ENCODE measurements around the gene TRMT13.

DNA sequence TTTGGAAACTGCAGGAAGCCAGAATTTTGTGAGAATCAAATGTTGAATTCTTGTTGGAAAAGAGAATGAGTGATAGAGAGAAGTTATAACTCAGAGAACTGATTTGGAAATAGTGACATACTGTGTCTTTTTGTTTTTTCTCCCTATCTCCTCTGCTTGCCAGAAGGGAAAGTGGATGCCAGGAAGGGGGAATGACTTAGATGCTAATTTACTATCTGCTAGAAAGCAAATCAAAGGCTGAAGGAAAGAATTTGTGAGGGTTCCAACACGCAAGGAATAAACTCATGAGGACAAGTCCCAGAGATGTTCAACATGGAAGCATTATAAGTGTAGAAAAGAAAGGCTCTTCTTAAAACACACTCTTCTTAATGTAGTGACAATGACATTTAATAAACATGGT is 65.6 kb downstream of the TRMT13 start:
- TF ChIP-seq POLR2AphosphoS5 (IDR thresholded peaks at IDR 0.05; ENCODE audit: low read depth, low read length) = no peak
- no peak for TF ChIP-seq FOXM1 (IDR thresholded peaks at IDR 0.05; ENCODE audit: low read depth)
- TF ChIP-seq, protein P1, sequence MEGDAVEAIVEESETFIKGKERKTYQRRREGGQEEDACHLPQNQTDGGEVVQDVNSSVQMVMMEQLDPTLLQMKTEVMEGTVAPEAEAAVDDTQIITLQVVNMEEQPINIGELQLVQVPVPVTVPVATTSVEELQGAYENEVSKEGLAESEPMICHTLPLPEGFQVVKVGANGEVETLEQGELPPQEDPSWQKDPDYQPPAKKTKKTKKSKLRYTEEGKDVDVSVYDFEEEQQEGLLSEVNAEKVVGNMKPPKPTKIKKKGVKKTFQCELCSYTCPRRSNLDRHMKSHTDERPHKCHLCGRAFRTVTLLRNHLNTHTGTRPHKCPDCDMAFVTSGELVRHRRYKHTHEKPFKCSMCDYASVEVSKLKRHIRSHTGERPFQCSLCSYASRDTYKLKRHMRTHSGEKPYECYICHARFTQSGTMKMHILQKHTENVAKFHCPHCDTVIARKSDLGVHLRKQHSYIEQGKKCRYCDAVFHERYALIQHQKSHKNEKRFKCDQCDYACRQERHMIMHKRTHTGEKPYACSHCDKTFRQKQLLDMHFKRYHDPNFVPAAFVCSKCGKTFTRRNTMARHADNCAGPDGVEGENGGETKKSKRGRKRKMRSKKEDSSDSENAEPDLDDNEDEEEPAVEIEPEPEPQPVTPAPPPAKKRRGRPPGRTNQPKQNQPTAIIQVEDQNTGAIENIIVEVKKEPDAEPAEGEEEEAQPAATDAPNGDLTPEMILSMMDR (IDR thresholded peaks at IDR 0.05) = no peak
- TF ChIP-seq YY1 (IDR thresholded peaks at IDR 0.05; ENCODE audit: low read depth) = no peak
- no peak for TF ChIP-seq RCOR1 (IDR thresholded peaks at IDR 0.05; ENCODE audit: low read length)
- TF ChIP-seq, protein P2, sequence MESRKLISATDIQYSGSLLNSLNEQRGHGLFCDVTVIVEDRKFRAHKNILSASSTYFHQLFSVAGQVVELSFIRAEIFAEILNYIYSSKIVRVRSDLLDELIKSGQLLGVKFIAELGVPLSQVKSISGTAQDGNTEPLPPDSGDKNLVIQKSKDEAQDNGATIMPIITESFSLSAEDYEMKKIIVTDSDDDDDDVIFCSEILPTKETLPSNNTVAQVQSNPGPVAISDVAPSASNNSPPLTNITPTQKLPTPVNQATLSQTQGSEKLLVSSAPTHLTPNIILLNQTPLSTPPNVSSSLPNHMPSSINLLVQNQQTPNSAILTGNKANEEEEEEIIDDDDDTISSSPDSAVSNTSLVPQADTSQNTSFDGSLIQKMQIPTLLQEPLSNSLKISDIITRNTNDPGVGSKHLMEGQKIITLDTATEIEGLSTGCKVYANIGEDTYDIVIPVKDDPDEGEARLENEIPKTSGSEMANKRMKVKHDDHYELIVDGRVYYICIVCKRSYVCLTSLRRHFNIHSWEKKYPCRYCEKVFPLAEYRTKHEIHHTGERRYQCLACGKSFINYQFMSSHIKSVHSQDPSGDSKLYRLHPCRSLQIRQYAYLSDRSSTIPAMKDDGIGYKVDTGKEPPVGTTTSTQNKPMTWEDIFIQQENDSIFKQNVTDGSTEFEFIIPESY (IDR thresholded peaks at IDR 0.05; ENCODE audit: borderline replicate concordance, low read depth) = no peak
- no peak for TF ChIP-seq SMC3 (IDR thresholded peaks at IDR 0.05; ENCODE audit: low read depth, low read length)
- TF ChIP-seq, protein P3, sequence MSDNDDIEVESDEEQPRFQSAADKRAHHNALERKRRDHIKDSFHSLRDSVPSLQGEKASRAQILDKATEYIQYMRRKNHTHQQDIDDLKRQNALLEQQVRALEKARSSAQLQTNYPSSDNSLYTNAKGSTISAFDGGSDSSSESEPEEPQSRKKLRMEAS (IDR thresholded peaks at IDR 0.05; ENCODE audit: low read depth) = no peak
- TF ChIP-seq, protein P4, sequence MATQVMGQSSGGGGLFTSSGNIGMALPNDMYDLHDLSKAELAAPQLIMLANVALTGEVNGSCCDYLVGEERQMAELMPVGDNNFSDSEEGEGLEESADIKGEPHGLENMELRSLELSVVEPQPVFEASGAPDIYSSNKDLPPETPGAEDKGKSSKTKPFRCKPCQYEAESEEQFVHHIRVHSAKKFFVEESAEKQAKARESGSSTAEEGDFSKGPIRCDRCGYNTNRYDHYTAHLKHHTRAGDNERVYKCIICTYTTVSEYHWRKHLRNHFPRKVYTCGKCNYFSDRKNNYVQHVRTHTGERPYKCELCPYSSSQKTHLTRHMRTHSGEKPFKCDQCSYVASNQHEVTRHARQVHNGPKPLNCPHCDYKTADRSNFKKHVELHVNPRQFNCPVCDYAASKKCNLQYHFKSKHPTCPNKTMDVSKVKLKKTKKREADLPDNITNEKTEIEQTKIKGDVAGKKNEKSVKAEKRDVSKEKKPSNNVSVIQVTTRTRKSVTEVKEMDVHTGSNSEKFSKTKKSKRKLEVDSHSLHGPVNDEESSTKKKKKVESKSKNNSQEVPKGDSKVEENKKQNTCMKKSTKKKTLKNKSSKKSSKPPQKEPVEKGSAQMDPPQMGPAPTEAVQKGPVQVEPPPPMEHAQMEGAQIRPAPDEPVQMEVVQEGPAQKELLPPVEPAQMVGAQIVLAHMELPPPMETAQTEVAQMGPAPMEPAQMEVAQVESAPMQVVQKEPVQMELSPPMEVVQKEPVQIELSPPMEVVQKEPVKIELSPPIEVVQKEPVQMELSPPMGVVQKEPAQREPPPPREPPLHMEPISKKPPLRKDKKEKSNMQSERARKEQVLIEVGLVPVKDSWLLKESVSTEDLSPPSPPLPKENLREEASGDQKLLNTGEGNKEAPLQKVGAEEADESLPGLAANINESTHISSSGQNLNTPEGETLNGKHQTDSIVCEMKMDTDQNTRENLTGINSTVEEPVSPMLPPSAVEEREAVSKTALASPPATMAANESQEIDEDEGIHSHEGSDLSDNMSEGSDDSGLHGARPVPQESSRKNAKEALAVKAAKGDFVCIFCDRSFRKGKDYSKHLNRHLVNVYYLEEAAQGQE (IDR thresholded peaks at IDR 0.05; ENCODE audit: low read depth, low read length) = no peak
